Measurements from ENCODE around the gene RFTN1. TPM values are rescaled to one million over a fixed set of nuclear protein-coding genes. Genes with fewer than 3 reads are reported as not detected.

RFTN1 gene
- total and polyA plus RNA-seq, 5 donors from 2014 or later, result 87.1 to 111 (median 104) TPM

- Mint-ChIP-seq H3K4me1 (peaks cover 18 to 68% (median 42%) of the 10 kb centered on the region in 4 donors), H3K36me3 (peaks cover 66% of the 10 kb centered on the region), H3K9me3 (peaks cover 0 to 6% (median 0%) of the 10 kb centered on the region in 7 donors), H3K27me3 (no peaks in the 10 kb centered on the region), H3K4me3 (peak overlapping the region in 1 of 4 donors; percentile 21), H3K27ac (peak overlapping the region; percentile 74 to 86 (median 84))
- Histone ChIP-seq H3K9me3 (ENCODE audit: control insufficient read depth in 2 of 2, low read length in 2 of 2) (no peaks in the 10 kb centered on the region), H3K4me1 (ENCODE audit: control insufficient read depth, insufficient read depth, low read length, poor library complexity, severe bottlenecking) (no peaks in the 10 kb centered on the region), H3K27ac (ENCODE audit: insufficient read depth, low read length, poor library complexity, severe bottlenecking) (no peak overlapping the region), H3K36me3 (ENCODE audit: control insufficient read depth, insufficient read depth, low read length) (peaks cover 65% of the 10 kb centered on the region), H3K27me3 (ENCODE audit: control insufficient read depth, insufficient read depth, low read length) (no peaks in the 10 kb centered on the region), H3K4me3 (ENCODE audit: low read depth, low read length) (no peak overlapping the region)
- DNase-seq, result peak in 1 of 3 donors; percentile 16
- no peak for ATAC-seq (ENCODE audit: low read depth in 2 of 2)
Observed at GRCh38 chr3:16346413-16347081, 167.0 kb downstream of the RFTN1 start.

- peaks cover 0 to 6% (median 0%) of the 10 kb centered on the region in 7 donors for H3K9me3 Mint-ChIP-seq
- ATAC-seq (ENCODE audit: low read depth in 2 of 2), result no peak
- Histone ChIP-seq H3K36me3 (ENCODE audit: control insufficient read depth, insufficient read depth, low read length) (peaks cover 37% of the 10 kb centered on the region), H3K4me1 (ENCODE audit: control insufficient read depth, insufficient read depth, low read length, poor library complexity, severe bottlenecking) (peaks cover 18% of the 10 kb centered on the region), H3K4me3 (ENCODE audit: low read depth, low read length) (no peak overlapping the region), H3K27ac (ENCODE audit: insufficient read depth, low read length, poor library complexity, severe bottlenecking) (no peak overlapping the region), H3K27me3 (ENCODE audit: control insufficient read depth, insufficient read depth, low read length) (no peaks in the 10 kb centered on the region), H3K9me3 (ENCODE audit: control insufficient read depth in 2 of 2, low read length in 2 of 2) (no peaks in the 10 kb centered on the region)
- DNase-seq, result no peak
- H3K36me3 Mint-ChIP-seq, result peaks cover 55% of the 10 kb centered on the region
- H3K4me1 Mint-ChIP-seq, result peaks cover 7 to 78% (median 52%) of the 10 kb centered on the region in 4 donors
- H3K27me3 Mint-ChIP-seq, result no peaks in the 10 kb centered on the region
- peak overlapping the region in 2 of 3 donors; percentile 59 to 75 for H3K27ac Mint-ChIP-seq
- H3K4me3 Mint-ChIP-seq, result no peak overlapping the region
Observed at GRCh38 chr3:16343101-16343500, 170.4 kb downstream of the RFTN1 start.

- DNase-seq (peak in 2 of 3 donors; percentile 27 to 50), ATAC-seq (ENCODE audit: low read depth in 2 of 2) (peak; percentile 59 to 62)
- Mint-ChIP-seq H3K4me1 (peaks cover 15 to 89% (median 60%) of the 10 kb centered on the region in 4 donors), H3K36me3 (peaks cover 46% of the 10 kb centered on the region), H3K27ac (peak overlapping the region; percentile 85 to 94 (median 93)), H3K9me3 (peaks cover 0 to 5% (median 0%) of the 10 kb centered on the region in 7 donors), H3K4me3 (peak overlapping the region in 3 of 4 donors; percentile 47 to 82 (median 57)), H3K27me3 (no peaks in the 10 kb centered on the region)
- Histone ChIP-seq H3K9me3 (ENCODE audit: control insufficient read depth in 2 of 2, low read length in 2 of 2) (no peaks in the 10 kb centered on the region), H3K27me3 (ENCODE audit: control insufficient read depth, insufficient read depth, low read length) (no peaks in the 10 kb centered on the region), H3K27ac (ENCODE audit: insufficient read depth, low read length, poor library complexity, severe bottlenecking) (peak overlapping the region; percentile 64), H3K36me3 (ENCODE audit: control insufficient read depth, insufficient read depth, low read length) (peaks cover 39% of the 10 kb centered on the region), H3K4me1 (ENCODE audit: control insufficient read depth, insufficient read depth, low read length, poor library complexity, severe bottlenecking) (peaks cover 27% of the 10 kb centered on the region), H3K4me3 (ENCODE audit: low read depth, low read length) (peak overlapping the region; percentile 55)
Observed at GRCh38 chr3:16338999-16339398, 174.5 kb downstream of the RFTN1 start.

DNA sequence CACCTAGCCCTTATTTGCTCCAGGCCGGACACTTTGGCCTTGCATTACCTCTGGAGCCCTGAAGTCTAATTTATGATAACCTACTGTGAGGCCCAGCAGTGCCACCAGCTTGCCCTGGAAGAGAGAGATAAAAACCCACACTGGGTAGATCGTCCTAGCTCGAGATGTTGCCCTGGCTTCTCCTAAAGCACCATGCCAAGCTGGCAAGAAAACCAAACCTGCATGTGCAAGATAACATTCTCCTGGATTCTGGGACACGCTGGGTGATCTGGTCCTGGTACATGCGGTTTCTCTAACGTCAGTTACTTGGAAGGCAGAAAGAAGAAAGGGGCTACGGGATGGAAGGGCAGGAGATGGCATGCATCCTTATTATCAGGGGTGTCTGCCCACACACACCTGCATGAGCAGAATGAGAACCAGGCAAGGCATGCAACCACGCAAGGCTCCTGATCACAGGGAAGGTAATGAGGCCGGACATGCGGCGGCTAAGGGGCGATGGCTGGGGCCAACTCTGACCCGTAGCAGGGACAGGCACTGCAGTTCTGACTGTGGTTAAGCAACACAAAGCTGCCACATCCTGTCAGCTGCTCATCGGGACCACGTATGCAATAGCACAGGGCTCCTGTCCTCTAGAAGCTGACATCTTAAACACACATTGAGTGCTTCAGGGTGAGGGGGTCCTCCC, 175.5 kb downstream of the RFTN1 start:
- peak overlapping the region; percentile 55 for H3K4me3 ChIP-seq (ENCODE audit: low read depth, low read length)
- peak overlapping the region; percentile 64 for H3K27ac ChIP-seq (ENCODE audit: insufficient read depth, low read length, poor library complexity, severe bottlenecking)
- peaks cover 27% of the 10 kb centered on the region for H3K4me1 ChIP-seq (ENCODE audit: control insufficient read depth, insufficient read depth, low read length, poor library complexity, severe bottlenecking)
- ATAC-seq (ENCODE audit: low read depth in 2 of 2) (peak; percentile 84 to 90), DNase-seq (peak; percentile 19 to 82 (median 62))
- Mint-ChIP-seq H3K27me3 (no peaks in the 10 kb centered on the region), H3K4me1 (peaks cover 13 to 86% (median 51%) of the 10 kb centered on the region in 4 donors), H3K27ac (peak overlapping the region; percentile 85 to 94 (median 93)), H3K36me3 (peaks cover 37% of the 10 kb centered on the region), H3K4me3 (peak overlapping the region; percentile 2 to 82 (median 60)), H3K9me3 (peaks cover 0 to under 1% (median 0%) of the 10 kb centered on the region in 7 donors)
- H3K9me3 ChIP-seq (ENCODE audit: control insufficient read depth in 2 of 2, low read length in 2 of 2), result no peaks in the 10 kb centered on the region
- no peaks in the 10 kb centered on the region for H3K27me3 ChIP-seq (ENCODE audit: control insufficient read depth, insufficient read depth, low read length)
- peaks cover 37% of the 10 kb centered on the region for H3K36me3 ChIP-seq (ENCODE audit: control insufficient read depth, insufficient read depth, low read length)

DNA sequence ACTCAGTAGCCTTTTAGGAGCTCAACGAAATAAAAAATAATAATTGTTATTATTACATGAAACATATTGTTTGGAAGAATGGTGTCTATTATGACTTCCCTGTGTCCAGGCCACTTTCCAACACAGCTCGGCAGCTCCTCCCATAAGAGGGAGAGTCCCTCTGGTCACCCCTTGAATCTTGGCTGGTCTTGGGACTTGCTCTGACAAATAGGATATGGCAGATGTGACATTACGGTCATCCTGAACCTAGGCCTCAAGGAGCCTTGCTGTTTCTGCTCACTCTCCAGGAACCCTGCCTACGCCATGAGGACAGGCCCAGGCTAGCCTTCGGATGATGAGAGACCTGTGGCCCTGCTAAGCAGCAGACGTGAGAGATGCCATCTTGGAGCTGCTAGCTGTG, 176.7 kb downstream of the RFTN1 start:
- peaks cover 19 to 86% (median 61%) of the 10 kb centered on the region in 4 donors for H3K4me1 Mint-ChIP-seq
- no peak overlapping the region for H3K4me3 Mint-ChIP-seq
- H3K36me3 ChIP-seq (ENCODE audit: control insufficient read depth, insufficient read depth, low read length), result peaks cover 37% of the 10 kb centered on the region
- H3K36me3 Mint-ChIP-seq, result peaks cover 47% of the 10 kb centered on the region
- peak overlapping the region; percentile 9 for H3K27ac ChIP-seq (ENCODE audit: insufficient read depth, low read length, poor library complexity, severe bottlenecking)
- no peak for DNase-seq
- H3K27ac Mint-ChIP-seq, result peak overlapping the region in 1 of 3 donors; percentile 85
- peaks cover 27% of the 10 kb centered on the region for H3K4me1 ChIP-seq (ENCODE audit: control insufficient read depth, insufficient read depth, low read length, poor library complexity, severe bottlenecking)
- no peak for ATAC-seq (ENCODE audit: low read depth in 2 of 2)
- no peaks in the 10 kb centered on the region for H3K27me3 ChIP-seq (ENCODE audit: control insufficient read depth, insufficient read depth, low read length)
- peaks cover under 1% of the 10 kb centered on the region in 2 experiments for H3K9me3 ChIP-seq (ENCODE audit: control insufficient read depth in 2 of 2, low read length in 2 of 2)
- no peaks in the 10 kb centered on the region for H3K9me3 Mint-ChIP-seq
- no peaks in the 10 kb centered on the region for H3K27me3 Mint-ChIP-seq
- H3K4me3 ChIP-seq (ENCODE audit: low read depth, low read length), result no peak overlapping the region

DNA sequence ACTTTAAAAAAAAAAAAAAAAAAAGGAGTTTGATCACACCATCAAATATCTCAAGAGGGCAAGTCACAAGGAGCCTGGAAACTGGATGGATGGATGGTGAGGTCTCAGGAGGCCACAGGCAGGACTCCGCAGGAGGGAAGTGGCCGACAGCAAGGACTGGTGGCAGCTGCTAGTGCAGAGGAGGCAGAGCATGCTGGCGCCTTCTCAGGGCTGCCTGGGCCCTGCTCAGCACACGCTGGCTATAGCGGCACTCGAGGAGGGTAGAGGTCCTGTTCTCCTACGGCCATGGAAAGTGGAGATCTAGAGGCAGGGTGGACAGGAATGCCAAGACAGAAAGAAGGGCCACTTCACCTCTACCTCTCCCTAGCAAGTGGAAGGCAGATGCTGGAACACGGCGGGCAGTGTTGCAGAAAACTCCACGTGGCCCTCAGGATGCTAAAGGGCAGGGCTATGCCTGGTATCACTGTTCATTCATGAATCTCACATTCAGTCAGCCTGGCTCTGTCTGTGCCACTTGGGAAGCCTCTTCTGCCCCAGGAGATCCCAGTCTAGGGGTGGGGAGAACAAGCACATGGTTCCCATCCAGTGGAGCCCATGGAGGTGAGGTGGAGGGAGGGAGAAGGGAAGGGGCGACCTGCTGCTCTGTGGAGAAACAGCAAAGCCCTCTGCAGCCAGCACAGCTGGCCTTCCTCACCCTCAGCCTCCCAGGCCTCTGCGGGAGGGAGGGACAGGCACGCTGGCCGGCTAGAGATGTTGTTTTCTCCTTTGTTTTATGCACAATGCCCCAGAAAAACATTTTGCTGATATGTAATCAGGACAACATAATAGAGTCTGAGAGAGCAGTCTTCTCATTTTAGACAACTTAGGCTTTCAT, 177.5 kb downstream of the RFTN1 start:
- peaks cover 55% of the 10 kb centered on the region for H3K36me3 Mint-ChIP-seq
- peaks cover 45% of the 10 kb centered on the region for H3K36me3 ChIP-seq (ENCODE audit: control insufficient read depth, insufficient read depth, low read length)
- peaks cover 0 to 5% (median 2%) of the 10 kb centered on the region in 7 donors for H3K9me3 Mint-ChIP-seq
- peak overlapping the region in 1 of 4 donors; percentile 30 for H3K4me3 Mint-ChIP-seq
- H3K4me1 Mint-ChIP-seq, result peaks cover 19 to 87% (median 66%) of the 10 kb centered on the region in 4 donors
- H3K4me3 ChIP-seq (ENCODE audit: low read depth, low read length), result no peak overlapping the region
- no peak overlapping the region for H3K27ac ChIP-seq (ENCODE audit: insufficient read depth, low read length, poor library complexity, severe bottlenecking)
- peaks cover 7 to 9% of the 10 kb centered on the region in 2 experiments for H3K9me3 ChIP-seq (ENCODE audit: control insufficient read depth in 2 of 2, low read length in 2 of 2)
- no peak for DNase-seq
- H3K27ac Mint-ChIP-seq, result peak overlapping the region; percentile 85 to 89 (median 87)
- no peaks in the 10 kb centered on the region for H3K27me3 ChIP-seq (ENCODE audit: control insufficient read depth, insufficient read depth, low read length)
- peaks cover 27% of the 10 kb centered on the region for H3K4me1 ChIP-seq (ENCODE audit: control insufficient read depth, insufficient read depth, low read length, poor library complexity, severe bottlenecking)
- no peak for ATAC-seq (ENCODE audit: low read depth in 2 of 2)
- H3K27me3 Mint-ChIP-seq, result no peaks in the 10 kb centered on the region

DNA sequence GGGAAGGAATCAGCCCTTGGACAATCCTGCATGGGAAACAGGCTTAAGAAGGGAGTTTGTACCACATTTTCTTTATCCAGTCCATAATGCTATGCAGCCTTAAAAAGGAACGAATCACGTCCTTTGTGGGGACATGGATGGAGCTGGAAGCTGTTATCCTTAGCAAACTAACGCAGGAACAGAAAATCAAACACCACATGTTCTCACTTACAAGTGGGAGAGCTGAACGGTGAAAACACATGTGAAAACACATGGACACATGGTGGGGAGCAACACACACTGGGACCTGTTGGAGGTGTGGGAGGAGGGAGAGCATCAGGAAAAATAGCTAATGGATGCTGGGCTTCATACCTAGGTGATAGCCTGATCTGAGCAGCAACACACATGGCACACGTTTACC, 178.2 kb downstream of the RFTN1 start:
- no peak overlapping the region for H3K4me3 ChIP-seq (ENCODE audit: low read depth, low read length)
- peaks cover 27% of the 10 kb centered on the region for H3K4me1 ChIP-seq (ENCODE audit: control insufficient read depth, insufficient read depth, low read length, poor library complexity, severe bottlenecking)
- H3K27ac Mint-ChIP-seq, result peak overlapping the region in 2 of 3 donors; percentile 85 to 89
- H3K27ac ChIP-seq (ENCODE audit: insufficient read depth, low read length, poor library complexity, severe bottlenecking), result peak overlapping the region; percentile 28
- H3K36me3 Mint-ChIP-seq, result peaks cover 62% of the 10 kb centered on the region
- no peaks in the 10 kb centered on the region for H3K27me3 Mint-ChIP-seq
- no peak for DNase-seq
- H3K4me3 Mint-ChIP-seq, result peak overlapping the region in 3 of 4 donors; percentile 16 to 73 (median 30)
- peaks cover 9 to 11% of the 10 kb centered on the region in 2 experiments for H3K9me3 ChIP-seq (ENCODE audit: control insufficient read depth in 2 of 2, low read length in 2 of 2)
- H3K4me1 Mint-ChIP-seq, result peaks cover 19 to 83% (median 60%) of the 10 kb centered on the region in 4 donors
- H3K36me3 ChIP-seq (ENCODE audit: control insufficient read depth, insufficient read depth, low read length), result peaks cover 50% of the 10 kb centered on the region
- H3K9me3 Mint-ChIP-seq, result peaks cover 0 to 11% (median 2%) of the 10 kb centered on the region in 7 donors
- H3K27me3 ChIP-seq (ENCODE audit: control insufficient read depth, insufficient read depth, low read length), result no peaks in the 10 kb centered on the region
- ATAC-seq (ENCODE audit: low read depth in 2 of 2), result no peak
